H1 (cell line): ENCODE measurements around the gene ADAT3. TPM values are rescaled to one million over a fixed set of nuclear protein-coding genes. Genes with fewer than 3 reads are reported as not detected.

ENCODE experiments used
- CTCF ChIA-PET: fragments of 300-600 bp; sonication (Branson Sonifier 250); formaldehyde crosslinking; loops from one replicate; lab custom pipeline; 2021; ENCODE audit not compliant: partially characterized antibody; lab: Charles Lee
- POLR2A ChIA-PET: fragments of 300-600 bp; sonication (Branson Sonifier 250); formaldehyde crosslinking; loops from one replicate; lab custom pipeline; 2021; ENCODE audit warnings: inconsistent platforms; ENCODE audit not compliant: partially characterized antibody; lab: Charles Lee
- DNase-seq, 2 experiments: peaks; one replicate each; pipeline versions ENCODE4 v3.0.0 to v3.0.0-alpha.2; 2010 to 2022; ENCODE audit warnings: low spot score in 2 of 2, low read depth in 1 of 2, mixed read lengths in 1 of 2
- FAIRE-seq: peaks from 2 replicates; lab custom pipeline; 2011; peaks lifted over from hg19 to GRCh38; lab: Jason Lieb, UNC
- H2AFZ ChIP-seq: 2 replicates; pipeline ENCODE4 v1.8.1; 2012; ENCODE audit warnings: low read length, inconsistent platforms
- H2AK5ac ChIP-seq: 2 replicates; pipeline ENCODE4 v1.6.1; 2013; ENCODE audit warnings: low read depth, low read length
- H2BK120ac ChIP-seq: replicated peaks from 2 replicates; pipeline ENCODE3; 2013; ENCODE audit warnings: low read depth, low read length, inconsistent platforms
- H2BK12ac ChIP-seq: 2 replicates; pipeline ENCODE4 v1.6.1; 2013; ENCODE audit warnings: low read depth, low read length
- H2BK15ac ChIP-seq: 2 replicates; pipeline ENCODE4 v1.6.1; 2013; ENCODE audit warnings: low read length
- H2BK20ac ChIP-seq: 2 replicates; pipeline ENCODE4 v1.6.1; 2013; ENCODE audit warnings: low read length
- H2BK5ac ChIP-seq: 2 replicates; pipeline ENCODE4 v1.6.1; 2013; ENCODE audit warnings: low read depth, low read length
- H3K14ac ChIP-seq: 2 replicates; pipeline ENCODE4 v1.6.1; 2013; ENCODE audit warnings: inconsistent platforms; ENCODE audit not compliant: insufficient read length
- H3K18ac ChIP-seq: 2 replicates; pipeline ENCODE4 v1.6.1; 2013; ENCODE audit warnings: low read length; ENCODE audit errors: extremely low read depth
- H3K23ac ChIP-seq: 2 replicates; pipeline ENCODE4 v1.6.1; 2013; ENCODE audit warnings: inconsistent platforms; ENCODE audit not compliant: insufficient read length
- H3K23me2 ChIP-seq: 2 replicates; pipeline ENCODE4 v1.6.1; 2013; ENCODE audit warnings: low read depth, low read length
- H3K27ac ChIP-seq: 2 replicates; pipeline ENCODE4 v1.6.1; 2011; ENCODE audit warnings: low read depth, low read length, inconsistent platforms
- H3K27me3 ChIP-seq, 4 experiments: replicated peaks in 1 of 4; 1 replicate in 1 of 4; 2 replicates in 3 of 4; pipeline versions ENCODE4 v1.6.1 to v1.8.1; 2011 to 2013; ENCODE audit warnings: low read length in 3 of 4, mild to moderate bottlenecking in 3 of 4, inconsistent platforms in 2 of 4, mixed read lengths in 2 of 4, moderate library complexity in 1 of 4; ENCODE audit not compliant: control insufficient read depth in 3 of 4, insufficient read depth in 3 of 4; ENCODE audit errors: extremely low read depth in 1 of 4
- H3K36me3 ChIP-seq, 4 experiments: 2 replicates each; pipeline versions ENCODE4 v1.6.1 to v1.8.1; 2011 to 2013; ENCODE audit warnings: mild to moderate bottlenecking in 4 of 4, low read length in 3 of 4, moderate library complexity in 2 of 4, control low read depth in 1 of 4, inconsistent platforms in 1 of 4; ENCODE audit not compliant: insufficient read depth in 4 of 4, control insufficient read depth in 2 of 4
- H3K4ac ChIP-seq: replicated peaks from 2 replicates; pipeline ENCODE3; 2013; ENCODE audit warnings: low read length, low read depth, mixed read lengths, inconsistent platforms; ENCODE audit not compliant: insufficient read length
- H3K4me1 ChIP-seq, 4 experiments: replicated peaks in 1 of 4; 1 replicate in 1 of 4; 2 replicates in 3 of 4; pipeline versions ENCODE4 v1.6.1 to v1.8.1; 2011 to 2013; ENCODE audit warnings: low read length in 3 of 4, inconsistent platforms in 2 of 4, mixed read lengths in 1 of 4; ENCODE audit not compliant: insufficient read depth in 4 of 4, control insufficient read depth in 3 of 4
- H3K4me2 ChIP-seq, 2 experiments: 2 replicates each; pipeline versions ENCODE4 v1.6.1 to v1.8.1; 2011 to 2013; ENCODE audit warnings: low read depth in 2 of 2, low read length in 2 of 2, control low read depth in 1 of 2, inconsistent platforms in 1 of 2, mild to moderate bottlenecking in 1 of 2; ENCODE audit not compliant: insufficient read depth in 1 of 2
- H3K4me3 ChIP-seq, 4 experiments: fragments of 200-600, 300-600 bp in 1 of 4; sonication (generic), shearing (Covaris generic), sonication (Bioruptor Twin) in 1 of 4; 2 replicates each; pipeline versions ENCODE4 v1.5.1 to v1.8.1; 2011 to 2016; ENCODE audit warnings: low read length in 4 of 4, low read depth in 3 of 4, control low read depth in 2 of 4, inconsistent platforms in 2 of 4, mild to moderate bottlenecking in 2 of 4, mixed read lengths in 1 of 4, moderate library complexity in 1 of 4; ENCODE audit not compliant: insufficient read depth in 2 of 4; ENCODE audit errors: extremely low read depth in 1 of 4
- H3K56ac ChIP-seq: replicated peaks from 2 replicates; pipeline ENCODE3; 2013; ENCODE audit warnings: low read depth, mild to moderate bottlenecking, mixed read lengths, low read length, inconsistent platforms; ENCODE audit not compliant: insufficient read length
- H3K79me1 ChIP-seq: 2 replicates; pipeline ENCODE4 v1.6.1; 2013; ENCODE audit warnings: low read depth, low read length, control low read depth
- H3K79me2 ChIP-seq, 2 experiments: 2 replicates each; pipeline versions ENCODE4 v1.6.1 to v1.8.1; 2012 to 2013; ENCODE audit warnings: low read length in 2 of 2, mild to moderate bottlenecking in 2 of 2, inconsistent platforms in 1 of 2; ENCODE audit not compliant: insufficient read depth in 2 of 2, control insufficient read depth in 1 of 2
- H3K9ac ChIP-seq, 4 experiments: replicated peaks in 1 of 4; 1 replicate in 1 of 4; 2 replicates in 3 of 4; pipeline versions ENCODE4 v1.6.1 to v1.8.1; 2011 to 2013; ENCODE audit warnings: low read depth in 3 of 4, low read length in 3 of 4, control low read depth in 2 of 4, mild to moderate bottlenecking in 2 of 4, moderate library complexity in 2 of 4, inconsistent platforms in 1 of 4; ENCODE audit errors: extremely low read depth in 1 of 4
- H3K9me3 ChIP-seq, 2 experiments: 2 replicates each; pipeline versions ENCODE4 v1.6.1 to v1.8.1; 2012 to 2013; ENCODE audit warnings: mild to moderate bottlenecking in 2 of 2, moderate library complexity in 2 of 2, control low read depth in 1 of 2, inconsistent platforms in 1 of 2, low read depth in 1 of 2, low read length in 1 of 2, mixed read lengths in 1 of 2; ENCODE audit not compliant: insufficient read depth in 2 of 2
- H4K20me1 ChIP-seq, 2 experiments: replicated peaks in 1 of 2; 2 replicates each; pipeline versions ENCODE3 to v1.8.1; 2011 to 2013; ENCODE audit warnings: inconsistent platforms in 2 of 2, low read length in 2 of 2, mild to moderate bottlenecking in 1 of 2; ENCODE audit not compliant: insufficient read depth in 2 of 2, control insufficient read depth in 1 of 2
- H4K5ac ChIP-seq: 2 replicates; pipeline ENCODE4 v1.6.1; 2013; ENCODE audit warnings: low read length, low read depth, mixed read lengths, inconsistent platforms; ENCODE audit not compliant: insufficient read length
- H4K8ac ChIP-seq: 2 replicates; pipeline ENCODE4 v1.8.0; 2013; ENCODE audit warnings: mild to moderate bottlenecking, moderate library complexity, low read length, inconsistent platforms; ENCODE audit not compliant: insufficient read depth; ENCODE audit errors: extremely low read depth
- H4K91ac ChIP-seq: replicated peaks from 2 replicates; pipeline ENCODE3; 2013; ENCODE audit warnings: low read length, mixed read lengths, inconsistent platforms; ENCODE audit not compliant: insufficient read length
- CEBPB ChIP-seq: IDR thresholded peaks from 2 replicates; pipeline ENCODE4 v1.6.1; 2012; ENCODE audit warnings: low read depth, low read length
- CREB1 ChIP-seq: IDR thresholded peaks from 2 replicates; pipeline ENCODE4 v1.6.1; 2012; ENCODE audit warnings: inconsistent platforms
- MAFK ChIP-seq: IDR thresholded peaks from 2 replicates; pipeline ENCODE4 v1.6.1; 2012; ENCODE audit warnings: low read depth, mild to moderate bottlenecking, improper control_type of control experiment, low read length
- NRF1 ChIP-seq: IDR thresholded peaks from 2 replicates; pipeline ENCODE4 v1.6.1; 2011; ENCODE audit warnings: mild to moderate bottlenecking, low read depth, low read length, improper control_type of control experiment
- whole genome bisulfite sequencing, 2 experiments: shearing (Covaris generic) in 1 of 2; methylation state at CpG; one replicate each; pipeline versions ENCODE4 v1.1.6 to v1.1.7; 2013 to 2015; ENCODE audit warnings: low lambda C conversion rate in 2 of 2, mixed read lengths in 2 of 2, inconsistent platforms in 1 of 2, low coverage in 1 of 2, missing lambda C conversion rate in 1 of 2; ENCODE audit not compliant: insufficient replicate concordance in 2 of 2, insufficient coverage in 1 of 2, insufficient read length in 1 of 2; ENCODE audit errors: extremely low coverage in 1 of 2, missing lambda C conversion rate in 1 of 2; 5-methylcytosine and 5-hydroxymethylcytosine counted together
- polyA plus RNA-seq, 7 experiments: library from polyadenylated mRNA; depleted of rRNA in 3 of 7; stranded (reverse) in 5 of 7; unstranded in 2 of 7; fragments of >200 nt in 5 of 7; fragments of 200-250 nt in 2 of 7; gene quantifications; 1 replicate in 5 of 7; 2 replicates in 1 of 7; 4 replicates in 1 of 7; pipeline versions ENCODE4 v1.2.1 to v1.2.3, GENCODE V29; 2011 to 2013; ENCODE audit warnings: missing spikeins in 2 of 7, mixed read lengths in 2 of 7
- total RNA-seq: library from RNA; stranded (reverse); fragmentation: NEBNext Ultra II Directional; extraction: Animal tissue kit (Norgen Biotek cat#: 25700); gene quantifications from 2 replicates; pipeline ENCODE4 v1.2.1, GENCODE V29; 2021

Gene ADAT3
- total and polyA plus RNA-seq, 2 of the 8 experiments (the other 6 are each of a cell fraction or from before 2014, with no cell fraction given), result 5.4 to 10.8 TPM

DNA sequence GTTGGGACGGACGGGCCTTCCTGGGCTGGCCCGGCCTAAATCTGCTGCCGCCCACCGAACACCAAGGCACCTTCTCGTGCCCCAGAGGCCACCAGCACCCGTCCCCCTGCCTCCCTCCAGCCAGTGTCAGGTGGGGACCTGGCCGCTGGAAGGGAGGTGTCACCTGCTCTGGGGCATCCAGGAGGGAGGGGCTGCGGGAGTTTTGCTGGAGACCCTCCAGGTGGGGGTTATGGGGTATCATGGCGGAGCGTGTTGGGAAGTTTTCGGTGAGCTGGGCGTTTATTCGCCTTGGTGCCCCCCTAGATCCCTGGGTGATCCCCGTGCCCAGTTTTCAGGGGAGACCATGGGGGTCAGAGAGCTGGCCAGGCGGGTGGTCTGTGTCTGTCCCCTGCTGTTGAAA is 45.4 kb downstream of the ADAT3 start:
- Histone ChIP-seq H2BK20ac (no peak overlapping the region), H3K36me3 (no peaks in the 10 kb centered on the region; a peak in 1 of 8 replicates), H4K8ac (no peak overlapping the region), H3K79me2 (peaks cover 50 to 92% of the 10 kb centered on the region in 2 experiments), H3K9ac (no peak overlapping the region), H2AFZ (no peak overlapping the region), H3K4me3 (no peak overlapping the region), H2BK12ac (no peak overlapping the region), H3K14ac (no peak overlapping the region), H3K27me3 (no peaks in the 10 kb centered on the region), H3K23me2 (no peaks in the 10 kb centered on the region), H3K4me2 (no peak overlapping the region), H3K9me3 (no peaks in the 10 kb centered on the region; a peak in 1 of 4 replicates), H2AK5ac (no peak overlapping the region), H4K20me1 (peaks cover 44 to 59% of the 10 kb centered on the region in 2 experiments), H3K4ac (no peak overlapping the region), H3K27ac (no peak overlapping the region), H3K56ac (no peak overlapping the region), H2BK5ac (no peak overlapping the region), H3K18ac (no peak overlapping the region), H2BK120ac (no peak overlapping the region), H2BK15ac (no peak overlapping the region), H3K23ac (no peak overlapping the region), H4K5ac (no peak overlapping the region), H4K91ac (no peak overlapping the region), H3K4me1 (peaks cover 0 to 5% (median 1%) of the 10 kb centered on the region in 4 experiments; a peak in 4 of 7 replicates), H3K79me1 (peaks cover 26% of the 10 kb centered on the region)
- WGBS, 2 experiments, result 90% methylated on average over 14 of the region's 16 CpGs; no CpG with 5 or more reads in 1 of the 2 experiments
- CTCF ChIA-PET, result interaction anchor here (0.6 kb wide), 1 partner anchor 29 kb away, joined by 3 read pairs; no protein-coding TSS in a partner anchor
- no peak for FAIRE-seq
- no peak for DNase-seq
- TF ChIP-seq MAFK, result no peak
- no peak for TF ChIP-seq NRF1
- no peak for TF ChIP-seq CEBPB
- no peak for TF ChIP-seq CREB1
- POLR2A ChIA-PET, result no interaction called here
